Loucy (cell line): ENCODE measurements around the gene KPNA6.

Experiments used
- H2AFZ ChIP-seq: fragments of 200-600 bp; sonication (generic); 2 replicates; pipeline ENCODE4 v1.6.0; 2016; ENCODE audit warnings: antibody characterized with exemption, mild to moderate bottlenecking, low read length, moderate library complexity
- H3F3A ChIP-seq: fragments of 200-600 bp; 2 replicates; pipeline ENCODE4 v1.6.0; 2016; ENCODE audit warnings: antibody characterized with exemption, low read depth, mild to moderate bottlenecking
- H3K27me3 ChIP-seq: fragments of 200-600 bp; sonication (generic); 2 replicates; pipeline ENCODE4 v1.6.1; 2014; ENCODE audit warnings: low read length, mild to moderate bottlenecking; ENCODE audit not compliant: insufficient read depth, poor library complexity, severe bottlenecking
- H3K36me3 ChIP-seq: fragments of 200-600 bp; sonication (generic); 2 replicates; pipeline ENCODE4 v1.6.1; 2016; ENCODE audit warnings: low read length; ENCODE audit not compliant: insufficient read depth
- H3K4me1 ChIP-seq: fragments of 200-600 bp; sonication (generic); 2 replicates; pipeline ENCODE4 v1.5.1; 2014; ENCODE audit warnings: low read length, mild to moderate bottlenecking; ENCODE audit not compliant: insufficient read depth, poor library complexity, severe bottlenecking
- H3K4me2 ChIP-seq: fragments of 200-600 bp; sonication (generic); 2 replicates; pipeline ENCODE4 v1.6.0; 2014; ENCODE audit warnings: antibody characterized with exemption, low read length, low read depth, mild to moderate bottlenecking; ENCODE audit not compliant: poor library complexity, severe bottlenecking
- H3K4me3 ChIP-seq: fragments of 200-600 bp; sonication (generic); 2 replicates; pipeline ENCODE4 v1.5.1; 2014; ENCODE audit warnings: low read length, mild to moderate bottlenecking, mixed read lengths; ENCODE audit not compliant: poor library complexity, severe bottlenecking
- H3K79me2 ChIP-seq: fragments of 200-600 bp; sonication (generic); 2 replicates; pipeline ENCODE4 v1.6.1; 2014; ENCODE audit warnings: low read length; ENCODE audit not compliant: insufficient read depth
- H3K9ac ChIP-seq: fragments of 200-600 bp; sonication (generic); 2 replicates; pipeline ENCODE4 v1.6.0; 2014; ENCODE audit warnings: mild to moderate bottlenecking, low read depth, low read length, moderate library complexity; ENCODE audit not compliant: poor library complexity, severe bottlenecking
- H3K9me2 ChIP-seq: fragments of 200-600 bp; sonication (generic); replicated peaks from 2 replicates; pipeline ENCODE4 v1.6.1; 2016; ENCODE audit warnings: low read depth, low read length, mixed read lengths
- H3K9me3 ChIP-seq: fragments of 200-600 bp; sonication (generic); 2 replicates; pipeline ENCODE4 v1.6.1; 2014; ENCODE audit warnings: mild to moderate bottlenecking, antibody characterized with exemption, low read length, low read depth; ENCODE audit not compliant: insufficient read depth
- H4K20me1 ChIP-seq: fragments of 200-600 bp; sonication (generic); 2 replicates; pipeline ENCODE4 v1.6.0; 2014; ENCODE audit warnings: antibody characterized with exemption, low read length, mild to moderate bottlenecking; ENCODE audit not compliant: insufficient read depth, poor library complexity, severe bottlenecking
- CTCF ChIP-seq: fragments of 200-600 bp; sonication (generic); conservative IDR thresholded peaks from 2 replicates; pipeline ENCODE4 v1.5.1; 2014; ENCODE audit warnings: mild to moderate bottlenecking, antibody characterized with exemption, low read length
- EZH2phosphoT487 ChIP-seq: fragments of 200-600 bp; IDR thresholded peaks from 2 replicates; pipeline ENCODE4 v1.6.1; 2018; ENCODE audit warnings: antibody characterized with exemption, mild to moderate bottlenecking, moderate library complexity, borderline replicate concordance

The KPNA6 gene

GRCh38 chr1:32150847-32151246 is 43.0 kb downstream of the KPNA6 start:
- Histone ChIP-seq H3K4me2 (no peak overlapping the region), H3K9ac (no peak overlapping the region), H3K9me3 (no peaks in the 10 kb centered on the region), H2AFZ (no peak overlapping the region), H3F3A (no peaks in the 10 kb centered on the region), H3K79me2 (peaks cover 73% of the 10 kb centered on the region), H3K9me2 (no peaks in the 10 kb centered on the region), H3K27me3 (no peaks in the 10 kb centered on the region), H3K36me3 (peaks cover 11% of the 10 kb centered on the region), H3K4me3 (no peak overlapping the region), H3K4me1 (no peaks in the 10 kb centered on the region), H4K20me1 (no peaks in the 10 kb centered on the region)
- TF ChIP-seq EZH2phosphoT487 (no peak), CTCF (no peak)

DNA sequence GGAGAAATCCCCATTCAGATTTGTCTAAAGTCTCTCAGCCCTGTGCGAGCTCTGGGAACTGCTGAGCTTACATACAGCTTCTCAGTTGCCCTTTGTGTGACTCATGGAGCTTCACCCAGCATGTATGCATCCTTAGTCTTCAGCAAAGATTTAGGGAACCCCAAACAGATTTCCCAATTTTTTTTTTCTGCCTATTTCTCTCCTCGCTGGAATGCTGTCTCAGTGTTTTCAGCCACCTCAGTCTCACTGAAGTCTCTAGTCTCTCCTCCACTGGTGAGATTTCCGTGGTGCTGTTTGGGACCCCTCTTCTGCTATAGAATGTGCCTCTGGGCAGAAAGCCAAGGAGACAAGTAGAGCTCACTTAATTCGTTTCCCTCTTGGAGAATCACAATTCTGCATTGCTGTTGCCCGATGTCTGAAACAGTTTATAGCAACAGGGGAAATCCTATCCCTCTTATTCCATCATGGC is 43.5 kb downstream of the KPNA6 start:
- no peak overlapping the region for H2AFZ ChIP-seq
- H3K4me3 ChIP-seq, result no peak overlapping the region
- H3K9ac ChIP-seq, result no peak overlapping the region
- peaks cover 68% of the 10 kb centered on the region for H3K79me2 ChIP-seq
- peaks cover 17% of the 10 kb centered on the region for H3K36me3 ChIP-seq
- no peaks in the 10 kb centered on the region for H3F3A ChIP-seq
- H4K20me1 ChIP-seq, result no peaks in the 10 kb centered on the region
- no peak overlapping the region for H3K4me2 ChIP-seq
- H3K9me2 ChIP-seq, result no peaks in the 10 kb centered on the region
- no peak for TF ChIP-seq EZH2phosphoT487
- no peak for TF ChIP-seq CTCF
- no peaks in the 10 kb centered on the region for H3K9me3 ChIP-seq
- no peaks in the 10 kb centered on the region for H3K4me1 ChIP-seq
- no peaks in the 10 kb centered on the region for H3K27me3 ChIP-seq

- H3K9ac ChIP-seq, result no peak overlapping the region
- peaks cover 6% of the 10 kb centered on the region; the same call in 1 of the 2 replicates for H3K79me2 ChIP-seq
- H3K9me3 ChIP-seq, result no peaks in the 10 kb centered on the region
- H3K27me3 ChIP-seq, result no peaks in the 10 kb centered on the region
- no peaks in the 10 kb centered on the region for H3K9me2 ChIP-seq
- no peaks in the 10 kb centered on the region for H3F3A ChIP-seq
- TF ChIP-seq EZH2phosphoT487, result no peak
- no peak for TF ChIP-seq CTCF
- H3K36me3 ChIP-seq, result peaks cover 85% of the 10 kb centered on the region
- no peak overlapping the region for H3K4me2 ChIP-seq
- no peaks in the 10 kb centered on the region for H3K4me1 ChIP-seq
- H2AFZ ChIP-seq, result no peak overlapping the region
- H3K4me3 ChIP-seq, result no peak overlapping the region
- no peaks in the 10 kb centered on the region for H4K20me1 ChIP-seq
These were observed 51.3 kb downstream of the KPNA6 start for GRCh38 chr1:32159189-32159588.
